Activated naive CD8-positive, alpha-beta T cell treated with anti-CD3 and anti-CD28 coated beads, Interleukin-2, amount 50 U/mL, for 24 hours (primary cell): ENCODE measurements around the gene XCR1.

ENCODE experiments used
- ATAC-seq: fragments of 150-1000 bp; cut with Tn5 transposase; one replicate; pipeline ENCODE4 v1.10.0; 2021
- DNase-seq: peaks from one replicate; pipeline ENCODE4 v3.0.0; 2021
- H3K27ac Mint-ChIP-seq: one replicate; pipeline ENCODE4 v1.8.0; 2021; ENCODE audit warnings: mild to moderate bottlenecking, mixed read lengths
- H3K27me3 Mint-ChIP-seq: one replicate; pipeline ENCODE4 v1.8.0; 2021; ENCODE audit warnings: mixed read lengths
- H3K36me3 Mint-ChIP-seq: one replicate; pipeline ENCODE4 v1.8.0; 2021; ENCODE audit warnings: low read depth, mixed read lengths
- H3K4me1 Mint-ChIP-seq: one replicate; pipeline ENCODE4 v1.8.0; 2021; ENCODE audit warnings: mixed read lengths
- H3K4me3 Mint-ChIP-seq: one replicate; pipeline ENCODE4 v1.8.0; 2021; ENCODE audit warnings: mild to moderate bottlenecking, moderate library complexity, mixed read lengths
- H3K9me3 Mint-ChIP-seq: one replicate; pipeline ENCODE4 v1.8.0; 2021; ENCODE audit warnings: mixed read lengths

XCR1 gene

GRCh38 chr3:46027021-46027705 lies at the start of gene XCR1:
TSS of gene XCR1 (minus strand) at chr3:46027483. CDS start at chr3:46021947, 5,536 bp downstream.
- no peak for ATAC-seq
- no peak for DNase-seq
- Mint-ChIP-seq H3K4me3 (no peak within 1 kb of the TSS), H3K36me3 (peaks cover 4% of the 10 kb centered on the region), H3K27ac (no peak within 1 kb of the TSS), H3K27me3 (peaks cover 1% of the 10 kb centered on the region), H3K4me1 (no peaks in the 10 kb centered on the region), H3K9me3 (peaks cover 12% of the 10 kb centered on the region)

- ATAC-seq (no peak), DNase-seq (no peak)
- no peak overlapping the region for H3K27ac Mint-ChIP-seq
- peaks cover 8% of the 10 kb centered on the region for H3K9me3 Mint-ChIP-seq
- H3K27me3 Mint-ChIP-seq: peaks cover 23% of the 10 kb centered on the region
- H3K4me1 Mint-ChIP-seq: peaks cover 6% of the 10 kb centered on the region
- H3K36me3 Mint-ChIP-seq: no peaks in the 10 kb centered on the region
- no peak overlapping the region for H3K4me3 Mint-ChIP-seq
Observed at GRCh38 chr3:46076606-46077005, 49.3 kb upstream of the XCR1 start.

GRCh38 chr3:46075816-46076215 lies 48.5 kb upstream of the XCR1 start:
- H3K9me3 Mint-ChIP-seq: peaks cover 8% of the 10 kb centered on the region
- no peak overlapping the region for H3K27ac Mint-ChIP-seq
- H3K36me3 Mint-ChIP-seq: peaks cover 2% of the 10 kb centered on the region
- peaks cover 23% of the 10 kb centered on the region for H3K27me3 Mint-ChIP-seq
- H3K4me3 Mint-ChIP-seq: no peak overlapping the region
- DNase-seq (no peak), ATAC-seq (no peak)
- H3K4me1 Mint-ChIP-seq: peaks cover 14% of the 10 kb centered on the region

- peaks cover 55% of the 10 kb centered on the region for H3K4me1 Mint-ChIP-seq
- H3K9me3 Mint-ChIP-seq: peaks cover 8% of the 10 kb centered on the region
- peaks cover 3% of the 10 kb centered on the region for H3K36me3 Mint-ChIP-seq
- peak overlapping the region; percentile 57 for H3K27ac Mint-ChIP-seq
- DNase-seq (no peak), ATAC-seq (no peak)
- H3K27me3 Mint-ChIP-seq: peaks cover 33% of the 10 kb centered on the region
- H3K4me3 Mint-ChIP-seq: peak overlapping the region; percentile 22
Observed at GRCh38 chr3:46071222-46071858, 44.1 kb upstream of the XCR1 start.

GRCh38 chr3:46070595-46071093 lies 43.4 kb upstream of the XCR1 start:
- Mint-ChIP-seq H3K9me3 (peaks cover 8% of the 10 kb centered on the region), H3K27me3 (peaks cover 34% of the 10 kb centered on the region), H3K36me3 (peaks cover 3% of the 10 kb centered on the region), H3K4me1 (peaks cover 59% of the 10 kb centered on the region), H3K27ac (peak overlapping the region; percentile 57), H3K4me3 (peak overlapping the region; percentile 5)
- no peak for DNase-seq
- peak; percentile 67 for ATAC-seq

GRCh38 chr3:46068501-46068900 lies 41.2 kb upstream of the XCR1 start:
- Mint-ChIP-seq H3K27ac (no peak overlapping the region), H3K27me3 (peaks cover 36% of the 10 kb centered on the region), H3K9me3 (peaks cover 8% of the 10 kb centered on the region), H3K4me1 (peaks cover 76% of the 10 kb centered on the region), H3K4me3 (no peak overlapping the region), H3K36me3 (peaks cover 4% of the 10 kb centered on the region)
- DNase-seq: no peak
- no peak for ATAC-seq

GRCh38 chr3:46067401-46067800 lies 40.1 kb upstream of the XCR1 start:
- ATAC-seq (peak; percentile 12), DNase-seq (no peak)
- no peak overlapping the region for H3K27ac Mint-ChIP-seq
- H3K4me1 Mint-ChIP-seq: peaks cover 82% of the 10 kb centered on the region
- peaks cover 4% of the 10 kb centered on the region for H3K36me3 Mint-ChIP-seq
- no peak overlapping the region for H3K4me3 Mint-ChIP-seq
- H3K27me3 Mint-ChIP-seq: peaks cover 38% of the 10 kb centered on the region
- peaks cover under 1% of the 10 kb centered on the region for H3K9me3 Mint-ChIP-seq

- DNase-seq: no peak
- H3K27me3 Mint-ChIP-seq: peaks cover 40% of the 10 kb centered on the region
- no peak for ATAC-seq
- peaks cover 71% of the 10 kb centered on the region for H3K4me1 Mint-ChIP-seq
- peak overlapping the region; percentile 45 for H3K27ac Mint-ChIP-seq
- no peak overlapping the region for H3K4me3 Mint-ChIP-seq
- H3K36me3 Mint-ChIP-seq: peaks cover 2% of the 10 kb centered on the region
- H3K9me3 Mint-ChIP-seq: no peaks in the 10 kb centered on the region
Observed at GRCh38 chr3:46065750-46066256, 38.5 kb upstream of the XCR1 start.

GRCh38 chr3:46065294-46065705 lies 38.0 kb upstream of the XCR1 start:
- peak; percentile 97 for ATAC-seq
- DNase-seq: peak; percentile 71
- H3K27me3 Mint-ChIP-seq: peaks cover 41% of the 10 kb centered on the region

GRCh38 chr3:46062679-46063078 lies 35.4 kb upstream of the XCR1 start:
- Mint-ChIP-seq H3K9me3 (no peaks in the 10 kb centered on the region), H3K4me3 (no peak overlapping the region), H3K4me1 (peaks cover 43% of the 10 kb centered on the region), H3K27ac (no peak overlapping the region), H3K36me3 (peaks cover 2% of the 10 kb centered on the region), H3K27me3 (peaks cover 40% of the 10 kb centered on the region)
- no peak for DNase-seq
- ATAC-seq: no peak

More at GRCh38 chr3:46065294-46065705, 38.0 kb upstream of the XCR1 start:
- Mint-ChIP-seq H3K4me3 (no peak overlapping the region), H3K36me3 (peaks cover 2% of the 10 kb centered on the region), H3K9me3 (no peaks in the 10 kb centered on the region), H3K4me1 (peaks cover 66% of the 10 kb centered on the region), H3K27ac (peak overlapping the region; percentile 45)

GRCh38 chr3:46061887-46062286 lies 34.6 kb upstream of the XCR1 start:
- Mint-ChIP-seq H3K4me1 (peaks cover 35% of the 10 kb centered on the region), H3K9me3 (no peaks in the 10 kb centered on the region), H3K4me3 (no peak overlapping the region), H3K27ac (no peak overlapping the region), H3K36me3 (peaks cover 2% of the 10 kb centered on the region), H3K27me3 (peaks cover 34% of the 10 kb centered on the region)
- DNase-seq (no peak), ATAC-seq (no peak)

- Mint-ChIP-seq H3K27me3 (peaks cover 33% of the 10 kb centered on the region), H3K9me3 (no peaks in the 10 kb centered on the region), H3K36me3 (peaks cover 2% of the 10 kb centered on the region), H3K4me3 (no peak overlapping the region), H3K27ac (no peak overlapping the region), H3K4me1 (peaks cover 31% of the 10 kb centered on the region)
- ATAC-seq (no peak), DNase-seq (no peak)
Observed at GRCh38 chr3:46061108-46061720, 33.9 kb upstream of the XCR1 start.

- Mint-ChIP-seq H3K27ac (no peak overlapping the region), H3K36me3 (peaks cover 2% of the 10 kb centered on the region), H3K4me1 (peaks cover 27% of the 10 kb centered on the region), H3K9me3 (no peaks in the 10 kb centered on the region), H3K4me3 (no peak overlapping the region), H3K27me3 (peaks cover 33% of the 10 kb centered on the region)
- ATAC-seq (no peak), DNase-seq (no peak)
Observed at GRCh38 chr3:46060551-46060950, 33.3 kb upstream of the XCR1 start.

GRCh38 chr3:46059432-46059831 lies 32.1 kb upstream of the XCR1 start:
- ATAC-seq: no peak
- DNase-seq: no peak
- Mint-ChIP-seq H3K4me3 (no peak overlapping the region), H3K36me3 (no peaks in the 10 kb centered on the region), H3K27me3 (peaks cover 40% of the 10 kb centered on the region), H3K4me1 (peaks cover 17% of the 10 kb centered on the region), H3K27ac (no peak overlapping the region), H3K9me3 (no peaks in the 10 kb centered on the region)

GRCh38 chr3:46058981-46059380 lies 31.7 kb upstream of the XCR1 start:
- no peaks in the 10 kb centered on the region for H3K36me3 Mint-ChIP-seq
- DNase-seq: no peak
- H3K4me1 Mint-ChIP-seq: peaks cover 14% of the 10 kb centered on the region
- ATAC-seq: no peak
- no peak overlapping the region for H3K27ac Mint-ChIP-seq
- H3K27me3 Mint-ChIP-seq: peaks cover 44% of the 10 kb centered on the region
- H3K4me3 Mint-ChIP-seq: no peak overlapping the region
- H3K9me3 Mint-ChIP-seq: no peaks in the 10 kb centered on the region
